ENCODE data around the gene CNOT9. TPM values are rescaled to one million over a fixed set of nuclear protein-coding genes. Genes with fewer than 3 reads are reported as not detected.
A peak's percentile ranks its signal among the peaks of the same experiment; 100 is the strongest.

The CNOT9 gene
- total RNA-seq, 1 experiment from 2014 or later: 86.8 TPM

DNA sequence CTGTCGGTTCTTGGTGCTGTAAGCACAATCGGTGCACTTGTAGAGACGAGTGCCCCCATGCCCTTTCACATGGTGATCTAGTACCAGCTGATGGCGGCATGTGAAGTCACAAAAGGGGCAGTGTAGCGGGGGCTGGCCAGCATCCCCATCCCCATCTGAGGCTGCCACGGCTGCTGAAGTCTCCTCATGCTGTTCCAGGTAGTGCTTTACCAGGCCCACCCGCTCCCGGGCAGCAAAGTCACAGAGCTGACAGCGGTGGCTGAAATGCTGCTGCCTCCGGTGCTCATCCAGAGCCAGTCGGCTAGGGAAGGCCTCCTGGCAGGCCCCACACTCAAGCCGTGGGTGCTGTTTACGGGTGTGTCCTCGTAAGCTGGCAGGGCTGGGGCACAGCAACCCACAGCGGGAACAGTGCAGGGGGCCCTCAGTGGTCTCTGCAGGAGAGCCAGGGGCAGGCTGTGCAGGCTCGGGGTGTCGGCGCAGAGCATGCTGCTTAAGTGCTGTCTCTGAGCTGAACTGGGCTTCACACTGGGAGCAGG lies 73.5 kb downstream of the CNOT9 start:
- ATAC-seq (no peak), DNase-seq (no peak)
- TF ChIP-seq CTCF (conservative IDR thresholded peaks at IDR 0.05; ENCODE audit: low read depth, low read length) (no peak), EZH2phosphoT487 (IDR thresholded peaks at IDR 0.05; ENCODE audit: borderline replicate concordance, low read length) (no peak), EZH2 (IDR thresholded peaks at IDR 0.05; ENCODE audit: low read length, unreplicated experiment) (no peak)
- no peak overlapping the region for H3K4me2 ChIP-seq (ENCODE audit: low read length)
- no peak overlapping the region for H2AFZ ChIP-seq (ENCODE audit: low read length)
- no peak overlapping the region for H3K27ac ChIP-seq (ENCODE audit: low read length)
- H3K4me1 ChIP-seq (ENCODE audit: insufficient read depth, low read length): peaks cover 31% of the 10 kb centered on the region
- no peaks in the 10 kb centered on the region for H3K27me3 ChIP-seq (ENCODE audit: low read length)
- H3K9me3 ChIP-seq (ENCODE audit: low read length): no peaks in the 10 kb centered on the region
- intact Hi-C loops (cut with micrococcal nuclease): no loop called here
- no peak overlapping the region for H3K9ac ChIP-seq (ENCODE audit: low read length)
- H3K79me2 ChIP-seq (ENCODE audit: low read length): peaks cover 16% of the 10 kb centered on the region
- ChIA-PET POLR2A (ENCODE audit: unreplicated experiment) (no interaction called here), CTCF (no interaction called here)
- H3K36me3 ChIP-seq (ENCODE audit: low read depth, low read length): peaks cover 74% of the 10 kb centered on the region
- H3K4me3 ChIP-seq (ENCODE audit: low read length): no peak overlapping the region
- H3F3A ChIP-seq (ENCODE audit: low read length, unreplicated experiment): no peaks in the 10 kb centered on the region
- H4K20me1 ChIP-seq (ENCODE audit: low read length): no peaks in the 10 kb centered on the region
- BruUV-seq (replicated peaks): no TSS peak
- no peaks in the 10 kb centered on the region for H3K9me2 ChIP-seq (replicated peaks; ENCODE audit: low read length)

- ATAC-seq (no peak), DNase-seq (no peak)
- H3K36me3 ChIP-seq (ENCODE audit: low read depth, low read length): peaks cover 73% of the 10 kb centered on the region
- TF ChIP-seq EZH2 (IDR thresholded peaks at IDR 0.05; ENCODE audit: low read length, unreplicated experiment) (no peak), EZH2phosphoT487 (IDR thresholded peaks at IDR 0.05; ENCODE audit: borderline replicate concordance, low read length) (no peak), CTCF (conservative IDR thresholded peaks at IDR 0.05; ENCODE audit: low read depth, low read length) (no peak)
- no peaks in the 10 kb centered on the region for H3K27me3 ChIP-seq (ENCODE audit: low read length)
- BruUV-seq (replicated peaks): no TSS peak
- H3K79me2 ChIP-seq (ENCODE audit: low read length): peaks cover 22% of the 10 kb centered on the region
- no peak overlapping the region for H3K9ac ChIP-seq (ENCODE audit: low read length)
- intact Hi-C loops (cut with micrococcal nuclease): no loop called here
- CTCF ChIA-PET: no interaction called here
- H3K9me3 ChIP-seq (ENCODE audit: low read length): no peaks in the 10 kb centered on the region
- no peak overlapping the region for H3K4me3 ChIP-seq (ENCODE audit: low read length)
- peaks cover 31% of the 10 kb centered on the region for H3K4me1 ChIP-seq (ENCODE audit: insufficient read depth, low read length)
- no peaks in the 10 kb centered on the region for H4K20me1 ChIP-seq (ENCODE audit: low read length)
- no peaks in the 10 kb centered on the region for H3F3A ChIP-seq (ENCODE audit: low read length, unreplicated experiment)
- no peaks in the 10 kb centered on the region for H3K9me2 ChIP-seq (replicated peaks; ENCODE audit: low read length)
- POLR2A ChIA-PET (ENCODE audit: unreplicated experiment): no interaction called here
- H2AFZ ChIP-seq (ENCODE audit: low read length): no peak overlapping the region
- no peak overlapping the region for H3K27ac ChIP-seq (ENCODE audit: low read length)
- no peak overlapping the region for H3K4me2 ChIP-seq (ENCODE audit: low read length)
Measured at GRCh38 chr2:218642786-218643185, 74.1 kb downstream of the CNOT9 start.

GRCh38 chr2:218643751-218644310 lies 75.2 kb downstream of the CNOT9 start:
- peak overlapping the region; percentile 55 for H3K4me2 ChIP-seq (ENCODE audit: low read length)
- DNase-seq (peak; percentile 29), ATAC-seq (no peak)
- no peaks in the 10 kb centered on the region for H3K9me2 ChIP-seq (replicated peaks; ENCODE audit: low read length)
- peaks cover 73% of the 10 kb centered on the region for H3K36me3 ChIP-seq (ENCODE audit: low read depth, low read length)
- H3F3A ChIP-seq (ENCODE audit: low read length, unreplicated experiment): no peaks in the 10 kb centered on the region
- H3K9me3 ChIP-seq (ENCODE audit: low read length): no peaks in the 10 kb centered on the region
- no peak overlapping the region for H2AFZ ChIP-seq (ENCODE audit: low read length)
- H4K20me1 ChIP-seq (ENCODE audit: low read length): no peaks in the 10 kb centered on the region
- H3K27me3 ChIP-seq (ENCODE audit: low read length): no peaks in the 10 kb centered on the region
- ChIA-PET CTCF (no interaction called here), POLR2A (ENCODE audit: unreplicated experiment) (no interaction called here)
- intact Hi-C loops (cut with micrococcal nuclease): no loop called here
- TF ChIP-seq EZH2 (IDR thresholded peaks at IDR 0.05; ENCODE audit: low read length, unreplicated experiment) (no peak), CTCF (conservative IDR thresholded peaks at IDR 0.05; ENCODE audit: low read depth, low read length) (no peak), EZH2phosphoT487 (IDR thresholded peaks at IDR 0.05; ENCODE audit: borderline replicate concordance, low read length) (no peak)
- peak overlapping the region; percentile 83 for H3K9ac ChIP-seq (ENCODE audit: low read length)
- H3K4me1 ChIP-seq (ENCODE audit: insufficient read depth, low read length): peaks cover 31% of the 10 kb centered on the region
- no TSS peak for BruUV-seq (replicated peaks)
- H3K79me2 ChIP-seq (ENCODE audit: low read length): peaks cover 27% of the 10 kb centered on the region
- H3K4me3 ChIP-seq (ENCODE audit: low read length): no peak overlapping the region
- peak overlapping the region; percentile 97 for H3K27ac ChIP-seq (ENCODE audit: low read length)
